ENCODE results near the gene STAC3.

Gene STAC3

DNA sequence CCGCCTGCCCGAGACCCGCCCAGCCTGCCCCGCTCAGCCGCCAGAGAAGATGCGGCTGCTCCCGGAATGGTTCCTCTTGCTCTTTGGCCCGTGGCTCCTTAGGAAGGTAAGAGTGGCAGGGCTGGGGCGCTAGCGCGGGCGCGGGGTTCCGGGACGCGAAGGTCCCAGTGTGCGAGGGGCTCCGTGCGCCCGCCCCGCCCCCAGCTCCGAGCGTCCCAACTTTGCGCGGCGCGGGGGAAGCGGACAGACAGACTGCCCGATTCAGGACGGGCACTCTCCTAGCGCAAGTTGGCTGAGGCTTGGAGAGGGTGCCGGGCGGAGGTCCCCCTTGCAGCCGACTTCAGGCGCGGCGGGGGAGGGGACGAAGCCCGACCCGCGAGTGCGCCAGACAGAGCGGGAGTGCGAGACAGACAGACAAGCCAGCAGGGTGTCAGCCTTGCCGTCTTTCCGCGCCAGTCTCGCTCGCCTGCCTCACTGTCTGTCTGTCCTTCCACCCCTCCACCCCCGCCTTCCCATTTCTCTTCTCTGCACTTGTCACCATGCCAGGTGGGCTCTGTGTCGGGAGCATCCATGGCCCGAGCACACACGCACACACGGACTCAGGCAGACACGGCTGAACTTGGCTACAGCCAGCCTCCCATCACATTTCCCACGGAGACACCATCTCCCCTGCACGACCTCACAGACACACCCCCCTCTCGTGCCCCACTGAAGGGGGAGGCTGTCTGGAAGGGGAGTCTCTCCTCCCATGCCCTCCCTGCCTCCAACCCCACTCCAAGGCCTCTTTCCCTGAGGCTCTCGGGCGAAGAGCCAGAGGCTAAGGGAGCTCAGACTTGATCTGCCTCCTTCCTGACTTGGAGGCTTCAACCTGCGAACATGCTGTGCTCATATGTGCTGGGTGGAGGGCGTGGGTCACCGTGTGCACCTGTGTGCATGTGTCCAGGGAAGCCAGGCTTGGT lies 33.8 kb downstream of the STAC3 start (continued):
- TF ChIP-seq ZNF23 (tag by site-specific recombination; IDR thresholded peaks at IDR 0.05; ENCODE audit: borderline replicate concordance) (no peak), ZBTB7A (tag by site-specific recombination; IDR thresholded peaks at IDR 0.05; ENCODE audit: low read depth) (peak; percentile 88; the same call in 1 of the 2 replicates), ZNF266 (tag by site-specific recombination; IDR thresholded peaks at IDR 0.05; ENCODE audit: low read depth) (no peak), ZBTB17 (tag by site-specific recombination; IDR thresholded peaks at IDR 0.05) (peak; percentile 80; the same call in 1 of the 2 replicates), ZNF623 (tag by site-specific recombination; IDR thresholded peaks at IDR 0.05) (no peak), MZF1 (tag by site-specific recombination; IDR thresholded peaks at IDR 0.05; ENCODE audit: borderline replicate concordance) (no peak), ZNF335 (tag by site-specific recombination; conservative IDR thresholded peaks at IDR 0.05) (peak; percentile 88), ZFP3 (tag by site-specific recombination; IDR thresholded peaks at IDR 0.05; ENCODE audit: low read depth) (no peak), KLF1 (tag by site-specific recombination; IDR thresholded peaks at IDR 0.05) (no peak), GLIS1 (tag by site-specific recombination; IDR thresholded peaks at IDR 0.05) (peak; percentile 44), ZNF514 (tag by site-specific recombination; IDR thresholded peaks at IDR 0.05) (no peak), ZNF629 (tag by site-specific recombination; IDR thresholded peaks at IDR 0.05) (0 out of 2 replicates have a peak, but pooled peaks have one; percentile 31), ZXDB (tag by site-specific recombination; IDR thresholded peaks at IDR 0.05) (no peak), ZNF521 (tag by site-specific recombination; IDR thresholded peaks at IDR 0.05) (no peak), KLF8 (tag by site-specific recombination; IDR thresholded peaks at IDR 0.05) (peak; percentile 58; the same call in 1 of the 2 replicates), PRDM1 (tag by site-specific recombination; IDR thresholded peaks at IDR 0.05) (no peak), ZFP37 (tag by site-specific recombination; IDR thresholded peaks at IDR 0.05) (no peak), ZNF184 (tag by site-specific recombination; IDR thresholded peaks at IDR 0.05) (no peak), YY2 (tag by site-specific recombination; IDR thresholded peaks at IDR 0.05) (peak; percentile 35; the same call in 1 of the 2 replicates), ZNF341 (tag by site-specific recombination; IDR thresholded peaks at IDR 0.05; ENCODE audit: low read depth) (0 out of 2 replicates have a peak, but pooled peaks have one; percentile 16), ZNF248 (tag by site-specific recombination; IDR thresholded peaks at IDR 0.05) (no peak), ZNF112 (tag by site-specific recombination; IDR thresholded peaks at IDR 0.05) (no peak), WT1 (tag by site-specific recombination; IDR thresholded peaks at IDR 0.05) (peak; percentile 98)
- TF ChIP-seq, protein P1, sequence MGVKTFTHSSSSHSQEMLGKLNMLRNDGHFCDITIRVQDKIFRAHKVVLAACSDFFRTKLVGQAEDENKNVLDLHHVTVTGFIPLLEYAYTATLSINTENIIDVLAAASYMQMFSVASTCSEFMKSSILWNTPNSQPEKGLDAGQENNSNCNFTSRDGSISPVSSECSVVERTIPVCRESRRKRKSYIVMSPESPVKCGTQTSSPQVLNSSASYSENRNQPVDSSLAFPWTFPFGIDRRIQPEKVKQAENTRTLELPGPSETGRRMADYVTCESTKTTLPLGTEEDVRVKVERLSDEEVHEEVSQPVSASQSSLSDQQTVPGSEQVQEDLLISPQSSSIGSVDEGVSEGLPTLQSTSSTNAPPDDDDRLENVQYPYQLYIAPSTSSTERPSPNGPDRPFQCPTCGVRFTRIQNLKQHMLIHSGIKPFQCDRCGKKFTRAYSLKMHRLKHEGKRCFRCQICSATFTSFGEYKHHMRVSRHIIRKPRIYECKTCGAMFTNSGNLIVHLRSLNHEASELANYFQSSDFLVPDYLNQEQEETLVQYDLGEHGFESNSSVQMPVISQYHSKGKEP (tag by site-specific recombination; IDR thresholded peaks at IDR 0.05): no peak
- TF ChIP-seq, protein P2, sequence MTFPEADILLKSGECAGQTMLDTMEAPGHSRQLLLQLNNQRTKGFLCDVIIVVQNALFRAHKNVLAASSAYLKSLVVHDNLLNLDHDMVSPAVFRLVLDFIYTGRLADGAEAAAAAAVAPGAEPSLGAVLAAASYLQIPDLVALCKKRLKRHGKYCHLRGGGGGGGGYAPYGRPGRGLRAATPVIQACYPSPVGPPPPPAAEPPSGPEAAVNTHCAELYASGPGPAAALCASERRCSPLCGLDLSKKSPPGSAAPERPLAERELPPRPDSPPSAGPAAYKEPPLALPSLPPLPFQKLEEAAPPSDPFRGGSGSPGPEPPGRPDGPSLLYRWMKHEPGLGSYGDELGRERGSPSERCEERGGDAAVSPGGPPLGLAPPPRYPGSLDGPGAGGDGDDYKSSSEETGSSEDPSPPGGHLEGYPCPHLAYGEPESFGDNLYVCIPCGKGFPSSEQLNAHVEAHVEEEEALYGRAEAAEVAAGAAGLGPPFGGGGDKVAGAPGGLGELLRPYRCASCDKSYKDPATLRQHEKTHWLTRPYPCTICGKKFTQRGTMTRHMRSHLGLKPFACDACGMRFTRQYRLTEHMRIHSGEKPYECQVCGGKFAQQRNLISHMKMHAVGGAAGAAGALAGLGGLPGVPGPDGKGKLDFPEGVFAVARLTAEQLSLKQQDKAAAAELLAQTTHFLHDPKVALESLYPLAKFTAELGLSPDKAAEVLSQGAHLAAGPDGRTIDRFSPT (tag by site-specific recombination; IDR thresholded peaks at IDR 0.05): peak; percentile 56
- TF ChIP-seq, protein P3, sequence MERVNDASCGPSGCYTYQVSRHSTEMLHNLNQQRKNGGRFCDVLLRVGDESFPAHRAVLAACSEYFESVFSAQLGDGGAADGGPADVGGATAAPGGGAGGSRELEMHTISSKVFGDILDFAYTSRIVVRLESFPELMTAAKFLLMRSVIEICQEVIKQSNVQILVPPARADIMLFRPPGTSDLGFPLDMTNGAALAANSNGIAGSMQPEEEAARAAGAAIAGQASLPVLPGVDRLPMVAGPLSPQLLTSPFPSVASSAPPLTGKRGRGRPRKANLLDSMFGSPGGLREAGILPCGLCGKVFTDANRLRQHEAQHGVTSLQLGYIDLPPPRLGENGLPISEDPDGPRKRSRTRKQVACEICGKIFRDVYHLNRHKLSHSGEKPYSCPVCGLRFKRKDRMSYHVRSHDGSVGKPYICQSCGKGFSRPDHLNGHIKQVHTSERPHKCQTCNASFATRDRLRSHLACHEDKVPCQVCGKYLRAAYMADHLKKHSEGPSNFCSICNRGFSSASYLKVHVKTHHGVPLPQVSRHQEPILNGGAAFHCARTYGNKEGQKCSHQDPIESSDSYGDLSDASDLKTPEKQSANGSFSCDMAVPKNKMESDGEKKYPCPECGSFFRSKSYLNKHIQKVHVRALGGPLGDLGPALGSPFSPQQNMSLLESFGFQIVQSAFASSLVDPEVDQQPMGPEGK (tag by site-specific recombination; IDR thresholded peaks at IDR 0.05): peak; percentile 83
- TF ChIP-seq, protein P4, sequence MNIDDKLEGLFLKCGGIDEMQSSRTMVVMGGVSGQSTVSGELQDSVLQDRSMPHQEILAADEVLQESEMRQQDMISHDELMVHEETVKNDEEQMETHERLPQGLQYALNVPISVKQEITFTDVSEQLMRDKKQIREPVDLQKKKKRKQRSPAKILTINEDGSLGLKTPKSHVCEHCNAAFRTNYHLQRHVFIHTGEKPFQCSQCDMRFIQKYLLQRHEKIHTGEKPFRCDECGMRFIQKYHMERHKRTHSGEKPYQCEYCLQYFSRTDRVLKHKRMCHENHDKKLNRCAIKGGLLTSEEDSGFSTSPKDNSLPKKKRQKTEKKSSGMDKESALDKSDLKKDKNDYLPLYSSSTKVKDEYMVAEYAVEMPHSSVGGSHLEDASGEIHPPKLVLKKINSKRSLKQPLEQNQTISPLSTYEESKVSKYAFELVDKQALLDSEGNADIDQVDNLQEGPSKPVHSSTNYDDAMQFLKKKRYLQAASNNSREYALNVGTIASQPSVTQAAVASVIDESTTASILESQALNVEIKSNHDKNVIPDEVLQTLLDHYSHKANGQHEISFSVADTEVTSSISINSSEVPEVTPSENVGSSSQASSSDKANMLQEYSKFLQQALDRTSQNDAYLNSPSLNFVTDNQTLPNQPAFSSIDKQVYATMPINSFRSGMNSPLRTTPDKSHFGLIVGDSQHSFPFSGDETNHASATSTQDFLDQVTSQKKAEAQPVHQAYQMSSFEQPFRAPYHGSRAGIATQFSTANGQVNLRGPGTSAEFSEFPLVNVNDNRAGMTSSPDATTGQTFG (tag by site-specific recombination; IDR thresholded peaks at IDR 0.05; ENCODE audit: borderline replicate concordance): no peak
- TF ChIP-seq, protein P5, sequence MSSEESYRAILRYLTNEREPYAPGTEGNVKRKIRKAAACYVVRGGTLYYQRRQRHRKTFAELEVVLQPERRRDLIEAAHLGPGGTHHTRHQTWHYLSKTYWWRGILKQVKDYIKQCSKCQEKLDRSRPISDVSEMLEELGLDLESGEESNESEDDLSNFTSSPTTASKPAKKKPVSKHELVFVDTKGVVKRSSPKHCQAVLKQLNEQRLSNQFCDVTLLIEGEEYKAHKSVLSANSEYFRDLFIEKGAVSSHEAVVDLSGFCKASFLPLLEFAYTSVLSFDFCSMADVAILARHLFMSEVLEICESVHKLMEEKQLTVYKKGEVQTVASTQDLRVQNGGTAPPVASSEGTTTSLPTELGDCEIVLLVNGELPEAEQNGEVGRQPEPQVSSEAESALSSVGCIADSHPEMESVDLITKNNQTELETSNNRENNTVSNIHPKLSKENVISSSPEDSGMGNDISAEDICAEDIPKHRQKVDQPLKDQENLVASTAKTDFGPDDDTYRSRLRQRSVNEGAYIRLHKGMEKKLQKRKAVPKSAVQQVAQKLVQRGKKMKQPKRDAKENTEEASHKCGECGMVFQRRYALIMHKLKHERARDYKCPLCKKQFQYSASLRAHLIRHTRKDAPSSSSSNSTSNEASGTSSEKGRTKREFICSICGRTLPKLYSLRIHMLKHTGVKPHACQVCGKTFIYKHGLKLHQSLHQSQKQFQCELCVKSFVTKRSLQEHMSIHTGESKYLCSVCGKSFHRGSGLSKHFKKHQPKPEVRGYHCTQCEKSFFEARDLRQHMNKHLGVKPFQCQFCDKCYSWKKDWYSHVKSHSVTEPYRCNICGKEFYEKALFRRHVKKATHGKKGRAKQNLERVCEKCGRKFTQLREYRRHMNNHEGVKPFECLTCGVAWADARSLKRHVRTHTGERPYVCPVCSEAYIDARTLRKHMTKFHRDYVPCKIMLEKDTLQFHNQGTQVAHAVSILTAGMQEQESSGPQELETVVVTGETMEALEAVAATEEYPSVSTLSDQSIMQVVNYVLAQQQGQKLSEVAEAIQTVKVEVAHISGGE (tag by site-specific recombination; conservative IDR thresholded peaks at IDR 0.05; ENCODE audit: low read depth): no peak

Measured in HEK293 (cell line).